Cardiac muscle cell (in vitro differentiated cells and primary cell): Measurements from ENCODE around the gene TMEM81. TPM values are rescaled to one million over a fixed set of nuclear protein-coding genes. Genes with fewer than 3 reads are reported as not detected.

Experiments used
- DNase-seq, 2 donors: peaks; one replicate each; pipeline versions ENCODE4 v3.0.0 to v3.0.0-alpha.2; 2010 to 2017; ENCODE audit warnings: low read depth in 1 of 2, low spot score in 1 of 2
- H3K27ac ChIP-seq: fragments of 200-600 bp; sonication (generic); 2 replicates; pipeline ENCODE4 v1.5.1; 2016
- H3K27me3 ChIP-seq: fragments of 200-600 bp; sonication (generic); 2 replicates; pipeline ENCODE4 v1.6.0; 2016; ENCODE audit warnings: control low read depth
- H3K36me3 ChIP-seq: fragments of 200-600 bp; sonication (generic); 2 replicates; pipeline ENCODE4 v1.5.1; 2016; ENCODE audit warnings: control low read depth
- H3K4me1 ChIP-seq: fragments of 200-600 bp; sonication (generic); 2 replicates; pipeline ENCODE4 v1.8.1; 2017; ENCODE audit warnings: low read depth, mild to moderate bottlenecking, mixed run types
- H3K4me3 ChIP-seq: fragments of 200-600 bp; sonication (generic); 2 replicates; pipeline ENCODE4 v1.5.1; 2016; ENCODE audit warnings: mild to moderate bottlenecking
- H3K9me3 ChIP-seq: fragments of 200-600 bp; sonication (generic); 2 replicates; pipeline ENCODE4 v1.5.1; 2017; ENCODE audit warnings: low read depth, mild to moderate bottlenecking, control low read depth
- CTCF ChIP-seq: IDR thresholded peaks from 2 replicates; pipeline ENCODE4 v1.5.1; 2012; ENCODE audit warnings: low read depth, mild to moderate bottlenecking, low read length
- polyA plus RNA-seq: library from polyadenylated mRNA; unstranded; fragments of >200 nt; fragmentation: Nextera tagmentation; extraction: Ambion mirVana; gene quantifications from 2 replicates; pipeline ENCODE4 v1.2.1, GENCODE V29; 2016
- total RNA-seq: library from RNA; depleted of rRNA; stranded (reverse); fragments of >200 nt; gene quantifications from 2 replicates; pipeline ENCODE4 v1.2.3, GENCODE V29; 2016

TMEM81 gene
- total and polyA plus RNA-seq, 2 experiments from 2014 or later: 1.1 to 2.1 TPM

GRCh38 chr1:205052690-205053089, 31.6 kb downstream of the TMEM81 start:
- peaks cover 20% of the 10 kb centered on the region for H3K27me3 ChIP-seq
- no peaks in the 10 kb centered on the region for H3K9me3 ChIP-seq
- no peak overlapping the region for H3K4me3 ChIP-seq
- H3K36me3 ChIP-seq: no peaks in the 10 kb centered on the region
- DNase-seq: no peak
- H3K27ac ChIP-seq: no peak overlapping the region
- TF ChIP-seq CTCF: no peak
- H3K4me1 ChIP-seq: no peaks in the 10 kb centered on the region

DNA sequence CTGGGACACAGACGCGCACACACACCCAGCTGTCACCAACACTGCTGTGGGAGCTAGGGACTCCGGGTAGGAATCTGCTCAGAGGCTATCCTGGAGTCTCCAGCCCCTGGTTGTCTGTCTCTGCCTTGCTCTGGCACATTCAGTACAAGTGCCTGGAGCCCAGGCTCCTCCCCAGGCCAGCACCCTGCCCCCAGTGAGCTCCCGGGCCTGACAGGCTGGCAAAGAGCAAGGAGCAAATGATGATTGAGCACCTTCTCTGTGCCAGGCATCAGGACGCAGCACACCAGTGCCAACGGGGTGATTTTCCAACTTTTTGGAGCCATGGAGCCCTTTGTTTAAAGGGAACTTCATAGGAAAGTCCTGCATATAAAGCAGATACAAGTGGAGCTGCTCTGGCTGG, 34.8 kb downstream of the TMEM81 start:
- DNase-seq: no peak
- Histone ChIP-seq H3K4me1 (no peaks in the 10 kb centered on the region), H3K27me3 (peaks cover 51% of the 10 kb centered on the region), H3K36me3 (no peaks in the 10 kb centered on the region), H3K9me3 (no peaks in the 10 kb centered on the region), H3K27ac (no peak overlapping the region), H3K4me3 (no peak overlapping the region)
- TF ChIP-seq CTCF: no peak

- TF ChIP-seq CTCF: no peak
- H3K9me3 ChIP-seq: no peaks in the 10 kb centered on the region
- no peak overlapping the region for H3K4me3 ChIP-seq
- DNase-seq: no peak
- H3K36me3 ChIP-seq: no peaks in the 10 kb centered on the region
- H3K27ac ChIP-seq: no peak overlapping the region
- no peaks in the 10 kb centered on the region for H3K4me1 ChIP-seq
- H3K27me3 ChIP-seq: peaks cover 59% of the 10 kb centered on the region
Measured at GRCh38 chr1:205048382-205048781, 35.9 kb downstream of the TMEM81 start.

- peak in 1 of 2 donors; percentile 30 for DNase-seq
- Histone ChIP-seq H3K36me3 (no peaks in the 10 kb centered on the region), H3K27ac (no peak overlapping the region), H3K9me3 (no peaks in the 10 kb centered on the region), H3K27me3 (peaks cover 65% of the 10 kb centered on the region), H3K4me3 (no peak overlapping the region), H3K4me1 (no peaks in the 10 kb centered on the region)
- no peak for TF ChIP-seq CTCF
Measured at GRCh38 chr1:205047764-205048231, 36.5 kb downstream of the TMEM81 start.

- Histone ChIP-seq H3K9me3 (no peaks in the 10 kb centered on the region), H3K4me1 (no peaks in the 10 kb centered on the region), H3K27ac (no peak overlapping the region), H3K36me3 (no peaks in the 10 kb centered on the region), H3K4me3 (no peak overlapping the region), H3K27me3 (peaks cover 74% of the 10 kb centered on the region)
- no peak for DNase-seq
- no peak for TF ChIP-seq CTCF
Measured at GRCh38 chr1:205046870-205047269, 37.4 kb downstream of the TMEM81 start.

GRCh38 chr1:205045146-205045545, 39.1 kb downstream of the TMEM81 start:
- H3K27me3 ChIP-seq: peaks cover 91% of the 10 kb centered on the region
- H3K9me3 ChIP-seq: no peaks in the 10 kb centered on the region
- no peaks in the 10 kb centered on the region for H3K36me3 ChIP-seq
- no peak for TF ChIP-seq CTCF
- DNase-seq: no peak
- no peak overlapping the region for H3K27ac ChIP-seq
- H3K4me1 ChIP-seq: no peaks in the 10 kb centered on the region
- H3K4me3 ChIP-seq: no peak overlapping the region
